Muscle layer of colon (tissue), 2 donors: ENCODE data around the gene ARL5B.
"Not testable (repeated sequence)": the region's sequence is repeated elsewhere in the genome, so short reads cannot be mapped to it uniquely, and the experiment has no call there.

ENCODE experiments used
- H3K27ac ChIP-seq: one replicate; pipeline ENCODE4 v1.7.0; 2013; ENCODE audit warnings: low read depth, mild to moderate bottlenecking, low read length, moderate library complexity
- H3K27me3 ChIP-seq, 2 donors: one replicate each; pipeline ENCODE4 v1.7.0; 2013; ENCODE audit warnings: low read length in 2 of 2, mild to moderate bottlenecking in 2 of 2; ENCODE audit not compliant: insufficient read depth in 2 of 2, control insufficient read depth in 1 of 2
- H3K36me3 ChIP-seq: one replicate; pipeline ENCODE4 v1.7.0; 2013; ENCODE audit warnings: mild to moderate bottlenecking, low read length; ENCODE audit not compliant: insufficient read depth
- H3K4me1 ChIP-seq: one replicate; pipeline ENCODE4 v1.7.0; 2013; ENCODE audit warnings: mild to moderate bottlenecking, low read length; ENCODE audit not compliant: insufficient read depth
- H3K4me3 ChIP-seq, 2 donors: one replicate each; pipeline ENCODE4 v1.7.0; 2013; ENCODE audit warnings: low read length in 2 of 2, low read depth in 1 of 2, mild to moderate bottlenecking in 1 of 2, moderate library complexity in 1 of 2
- H3K9ac ChIP-seq: one replicate; pipeline ENCODE4 v1.7.0; 2013; ENCODE audit warnings: low read length
- H3K9me3 ChIP-seq: one replicate; pipeline ENCODE4 v1.7.0; 2013; ENCODE audit warnings: mild to moderate bottlenecking, low read length
- donor health status: abdominal sarcoma.
- donor health status: Adenocarcinoma of cecum.

Gene ARL5B

GRCh38 chr10:18637400-18637799 lies 21.8 kb upstream of the ARL5B start:
- not testable (repeated sequence) for H3K36me3 ChIP-seq, H3K27me3 ChIP-seq, H3K27ac ChIP-seq, H3K4me3 ChIP-seq, H3K9me3 ChIP-seq, H3K4me1 ChIP-seq, H3K9ac ChIP-seq

- not testable (repeated sequence) for H3K27me3 ChIP-seq, H3K9ac ChIP-seq, H3K4me1 ChIP-seq, H3K27ac ChIP-seq, H3K9me3 ChIP-seq, H3K4me3 ChIP-seq, H3K36me3 ChIP-seq
These were observed 19.5 kb upstream of the ARL5B start for GRCh38 chr10:18639719-18640118.

GRCh38 chr10:18647151-18647550 lies 12.1 kb upstream of the ARL5B start:
- Histone ChIP-seq H3K27me3 (no peaks in the 10 kb centered on the region), H3K4me3 (no peak overlapping the region), H3K9me3 (no peaks in the 10 kb centered on the region), H3K4me1 (peaks cover 20% of the 10 kb centered on the region), H3K9ac (no peak overlapping the region), H3K36me3 (peaks cover 8% of the 10 kb centered on the region), H3K27ac (no peak overlapping the region)

DNA sequence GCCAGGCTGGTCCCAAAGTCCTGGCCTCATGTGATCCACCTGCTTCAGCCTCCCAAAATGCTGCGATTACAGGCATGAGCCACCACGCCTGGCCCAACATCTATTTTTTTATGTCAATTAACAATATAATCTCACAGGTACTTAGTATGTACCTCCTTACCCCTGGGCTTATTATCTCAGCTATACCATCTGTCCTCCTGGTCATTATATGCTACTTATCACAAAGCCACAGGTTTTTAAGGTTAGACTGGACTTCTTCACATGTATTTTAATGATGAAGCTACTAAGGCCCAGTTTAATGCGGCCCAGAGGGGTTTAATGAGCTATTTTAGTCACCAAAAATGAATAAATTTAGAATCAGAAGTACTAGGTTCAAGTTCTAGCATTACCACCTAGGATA lies 11.3 kb upstream of the ARL5B start:
- Histone ChIP-seq H3K9me3 (no peaks in the 10 kb centered on the region), H3K36me3 (peaks cover 8% of the 10 kb centered on the region), H3K27ac (no peak overlapping the region), H3K27me3 (no peaks in the 10 kb centered on the region), H3K4me3 (no peak overlapping the region), H3K4me1 (peaks cover 20% of the 10 kb centered on the region), H3K9ac (no peak overlapping the region)

DNA sequence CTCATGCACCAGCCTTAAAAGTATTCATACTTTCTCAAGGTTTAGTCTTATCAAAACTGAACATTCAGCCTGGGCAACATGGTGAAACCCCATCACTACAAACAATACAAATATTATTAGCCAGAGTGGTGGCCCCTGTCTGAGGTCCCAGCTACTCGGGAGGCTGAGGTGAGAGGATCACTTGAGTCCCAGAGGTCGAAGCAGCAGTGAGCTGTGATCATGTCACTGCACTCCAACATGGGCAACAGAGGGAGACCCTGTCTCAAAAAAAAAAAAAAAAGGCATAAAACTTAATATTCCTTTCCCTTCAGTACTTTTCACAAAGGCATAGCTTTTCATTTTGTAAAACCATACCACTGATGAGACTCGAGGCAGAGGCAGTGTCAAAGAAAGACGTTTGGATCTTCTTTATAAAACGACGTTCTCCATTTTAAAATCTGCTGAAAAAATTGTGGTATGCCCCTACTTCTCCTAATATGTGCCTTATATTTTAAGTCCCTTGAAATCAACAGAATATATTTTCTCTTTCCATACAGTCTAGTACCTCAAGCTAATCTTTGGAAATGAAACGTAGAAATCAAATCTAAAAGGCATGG lies 9.8 kb upstream of the ARL5B start:
- no peak overlapping the region for H3K27ac ChIP-seq
- H3K4me1 ChIP-seq = peaks cover 20% of the 10 kb centered on the region
- H3K36me3 ChIP-seq = peaks cover 8% of the 10 kb centered on the region
- H3K27me3 ChIP-seq = no peaks in the 10 kb centered on the region
- H3K9ac ChIP-seq = no peak overlapping the region
- no peak overlapping the region for H3K4me3 ChIP-seq
- H3K9me3 ChIP-seq = no peaks in the 10 kb centered on the region

GRCh38 chr10:18650404-18650997 lies 8.7 kb upstream of the ARL5B start:
- Histone ChIP-seq H3K36me3 (peaks cover 8% of the 10 kb centered on the region), H3K9me3 (no peaks in the 10 kb centered on the region), H3K9ac (peak overlapping the region; percentile 80), H3K27me3 (no peaks in the 10 kb centered on the region), H3K4me3 (peak overlapping the region; percentile 81 to 96), H3K27ac (no peak overlapping the region), H3K4me1 (peaks cover 20% of the 10 kb centered on the region)

- Histone ChIP-seq H3K27me3 (no peaks in the 10 kb centered on the region), H3K4me1 (peaks cover 20% of the 10 kb centered on the region), H3K9ac (peak within 1 kb of the TSS; percentile 80), H3K27ac (peak within 1 kb of the TSS; percentile 88), H3K4me3 (peak within 1 kb of the TSS; percentile 81 to 96), H3K36me3 (peaks cover 8% of the 10 kb centered on the region), H3K9me3 (no peaks in the 10 kb centered on the region)
These were observed 7.8 kb upstream of the ARL5B start, which contains the start of gene NSUN6 for GRCh38 chr10:18651324-18652007. NSUN6 (minus strand) TSS chr10:18651587; CDS start chr10:18651203, 384 bp downstream.

DNA sequence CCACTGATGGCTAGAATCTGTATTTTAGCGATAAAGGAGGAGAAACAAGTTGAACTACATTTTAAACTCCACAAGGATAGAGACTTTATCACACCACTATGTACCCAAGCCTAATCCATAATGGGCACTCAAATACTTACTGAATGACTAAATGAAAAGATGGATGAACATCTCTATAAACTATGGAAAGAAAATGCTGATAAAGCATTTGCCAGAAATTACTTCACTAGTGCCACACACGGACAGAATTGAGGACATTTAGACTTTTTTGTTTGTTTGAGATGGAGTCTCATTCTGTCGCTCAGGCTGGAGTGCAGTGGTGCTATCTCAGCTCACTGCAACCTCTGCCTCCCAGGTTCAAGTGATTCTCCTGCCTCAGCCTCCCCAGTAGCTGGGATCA lies 6.1 kb upstream of the ARL5B start:
- no peak overlapping the region for H3K4me3 ChIP-seq
- H3K36me3 ChIP-seq = peaks cover 2% of the 10 kb centered on the region
- H3K27ac ChIP-seq = no peak overlapping the region
- no peaks in the 10 kb centered on the region for H3K9me3 ChIP-seq
- H3K9ac ChIP-seq = no peak overlapping the region
- no peaks in the 10 kb centered on the region for H3K27me3 ChIP-seq
- H3K4me1 ChIP-seq = peaks cover 23% of the 10 kb centered on the region

DNA sequence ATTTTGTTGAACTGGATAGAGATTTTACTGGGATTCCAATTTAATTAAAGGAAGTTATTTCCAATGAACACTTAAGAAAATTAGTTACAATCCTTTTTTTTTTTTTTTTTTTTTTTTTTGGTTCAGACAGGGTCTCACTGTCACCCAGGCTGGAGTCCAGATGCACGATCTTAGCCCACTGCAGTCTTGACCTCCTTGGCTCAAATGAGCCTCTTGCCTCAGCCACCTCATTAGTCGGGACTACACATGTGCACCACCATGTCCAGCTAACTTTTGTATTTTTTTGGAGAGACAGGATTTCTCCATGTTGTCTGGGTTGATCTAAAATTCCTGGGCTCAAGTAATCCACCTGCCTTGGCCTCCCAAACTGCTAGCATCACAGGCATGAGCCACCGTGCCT lies 2.5 kb upstream of the ARL5B start:
- Histone ChIP-seq H3K4me1 (peaks cover 21% of the 10 kb centered on the region), H3K27me3 (no peaks in the 10 kb centered on the region), H3K9ac (no peak overlapping the region), H3K36me3 (no peaks in the 10 kb centered on the region), H3K27ac (no peak overlapping the region), H3K4me3 (no peak overlapping the region), H3K9me3 (no peaks in the 10 kb centered on the region)

GRCh38 chr10:18658271-18659124 lies 733 bp upstream of the ARL5B start:
- H3K27ac ChIP-seq = peak overlapping the region; percentile 96
- peak overlapping the region; percentile 93 for H3K9ac ChIP-seq
- peaks cover 22% of the 10 kb centered on the region for H3K4me1 ChIP-seq
- H3K36me3 ChIP-seq = no peaks in the 10 kb centered on the region
- peak overlapping the region; percentile 94 to 100 for H3K4me3 ChIP-seq
- no peaks in the 10 kb centered on the region for H3K27me3 ChIP-seq
- H3K9me3 ChIP-seq = no peaks in the 10 kb centered on the region

DNA sequence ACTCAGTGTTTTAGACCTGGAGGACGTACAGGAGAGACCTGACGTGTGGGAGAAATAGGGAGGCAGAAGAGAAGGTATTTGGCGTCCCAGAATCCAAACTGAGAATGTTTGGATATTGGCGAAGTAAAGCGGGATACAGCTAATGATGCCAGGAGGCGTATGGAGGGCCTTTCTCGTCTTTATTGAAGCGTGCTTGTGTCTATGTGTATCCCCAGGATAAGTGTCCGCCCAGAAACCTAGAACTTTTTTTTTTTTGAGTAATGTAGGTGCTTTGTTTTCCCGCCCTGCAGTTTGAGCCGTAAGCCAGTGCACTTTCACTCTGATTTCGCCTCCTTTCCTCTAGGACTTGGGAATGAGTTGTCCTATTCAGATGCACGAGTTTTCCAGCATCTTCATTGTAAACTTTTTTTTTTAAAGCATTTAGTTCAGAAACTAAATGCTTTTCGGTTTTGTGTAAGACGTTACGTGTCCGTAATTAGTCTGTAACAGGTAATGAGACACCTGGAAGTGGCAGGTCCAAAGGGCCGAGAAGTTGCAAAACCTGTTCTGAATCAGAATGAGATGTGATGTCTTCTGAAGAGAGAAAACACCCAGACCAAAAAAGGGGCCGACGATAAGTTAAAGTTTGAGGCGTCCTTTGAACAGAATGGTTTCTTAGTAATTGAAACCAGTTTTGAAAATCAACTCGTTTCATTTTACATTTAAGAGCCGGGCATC lies 746 bp downstream of the ARL5B start:
- Histone ChIP-seq H3K27me3 (no peaks in the 10 kb centered on the region), H3K27ac (peak overlapping the region; percentile 96), H3K9me3 (no peaks in the 10 kb centered on the region), H3K4me3 (peak overlapping the region; percentile 94 to 100), H3K36me3 (no peaks in the 10 kb centered on the region), H3K4me1 (peaks cover 22% of the 10 kb centered on the region), H3K9ac (peak overlapping the region; percentile 80)
